Measurements from ENCODE around the gene FAM136A. TPM values are rescaled to one million over a fixed set of nuclear protein-coding genes. Genes with fewer than 3 reads are reported as not detected.

FAM136A gene
- total RNA-seq, 1 donor from 2014 or later, result 119 TPM

GRCh38 chr2:70321370-70321769 is 19.5 kb upstream of the FAM136A start:
- Histone ChIP-seq H3K4me2 (no peak overlapping the region), H2AFZ (replicated peaks) (no peak overlapping the region), H3K9ac (no peak overlapping the region), H3K9me3 (ENCODE audit: low read depth) (no peaks in the 10 kb centered on the region), H3F3A (ENCODE audit: low read depth) (no peaks in the 10 kb centered on the region), H3K27me3 (no peaks in the 10 kb centered on the region), H3K27ac (no peak overlapping the region), H4K20me1 (ENCODE audit: low read depth) (no peaks in the 10 kb centered on the region), H3K79me2 (ENCODE audit: low read depth) (no peaks in the 10 kb centered on the region), H3K36me3 (no peaks in the 10 kb centered on the region), H3K4me1 (no peaks in the 10 kb centered on the region), H3K4me3 (no peak overlapping the region)
- no peaks in the 10 kb centered on the region for H3K36me3 Mint-ChIP-seq
- no peaks in the 10 kb centered on the region for H3K4me1 Mint-ChIP-seq
- peak overlapping the region; percentile 11 for H3K27ac Mint-ChIP-seq
- no peak overlapping the region for H3K4me3 Mint-ChIP-seq
- H3K9me3 Mint-ChIP-seq, result no peaks in the 10 kb centered on the region
- peaks cover 2% of the 10 kb centered on the region for H3K27me3 Mint-ChIP-seq (ENCODE audit: insufficient read depth, low read depth)
- DNase-seq (ENCODE audit: low spot score), result no peak
- TF ChIP-seq EZH2 (IDR thresholded peaks at IDR 0.05) (no peak), EZH2phosphoT487 (IDR thresholded peaks at IDR 0.05) (no peak), CTCF (IDR thresholded peaks at IDR 0.05) (no peak)

- H3K27ac Mint-ChIP-seq, result no peak overlapping the region
- H3K4me1 ChIP-seq, result no peaks in the 10 kb centered on the region
- no peaks in the 10 kb centered on the region for H3K9me3 ChIP-seq (ENCODE audit: low read depth)
- no peak overlapping the region for H3K9ac ChIP-seq
- H3K4me3 ChIP-seq, result no peak overlapping the region
- TF ChIP-seq CTCF (IDR thresholded peaks at IDR 0.05), result no peak
- no peak for TF ChIP-seq EZH2 (IDR thresholded peaks at IDR 0.05)
- TF ChIP-seq EZH2phosphoT487 (IDR thresholded peaks at IDR 0.05), result no peak
- H3K36me3 Mint-ChIP-seq, result no peaks in the 10 kb centered on the region
- peaks cover 10% of the 10 kb centered on the region for H3K27me3 Mint-ChIP-seq (ENCODE audit: insufficient read depth, low read depth)
- no peak overlapping the region for H3K4me2 ChIP-seq
- DNase-seq (ENCODE audit: low spot score), result no peak
- no peaks in the 10 kb centered on the region for H3K4me1 Mint-ChIP-seq
- no peaks in the 10 kb centered on the region for H3K27me3 ChIP-seq
- H3K79me2 ChIP-seq (ENCODE audit: low read depth), result no peaks in the 10 kb centered on the region
- no peaks in the 10 kb centered on the region for H3K36me3 ChIP-seq
- H2AFZ ChIP-seq (replicated peaks), result no peak overlapping the region
- H3K9me3 Mint-ChIP-seq, result no peaks in the 10 kb centered on the region
- H3F3A ChIP-seq (ENCODE audit: low read depth), result no peaks in the 10 kb centered on the region
- no peak overlapping the region for H3K4me3 Mint-ChIP-seq
- no peak overlapping the region for H3K27ac ChIP-seq
- H4K20me1 ChIP-seq (ENCODE audit: low read depth), result no peaks in the 10 kb centered on the region
These were observed 12.8 kb upstream of the FAM136A start for GRCh38 chr2:70314640-70315039.

GRCh38 chr2:70312560-70312959 is 10.7 kb upstream of the FAM136A start:
- Histone ChIP-seq H2AFZ (replicated peaks) (no peak overlapping the region), H3K36me3 (no peaks in the 10 kb centered on the region), H3K9me3 (ENCODE audit: low read depth) (no peaks in the 10 kb centered on the region), H4K20me1 (ENCODE audit: low read depth) (no peaks in the 10 kb centered on the region), H3K4me1 (no peaks in the 10 kb centered on the region), H3F3A (ENCODE audit: low read depth) (no peaks in the 10 kb centered on the region), H3K27me3 (no peaks in the 10 kb centered on the region), H3K4me2 (no peak overlapping the region), H3K27ac (no peak overlapping the region), H3K4me3 (no peak overlapping the region), H3K79me2 (ENCODE audit: low read depth) (no peaks in the 10 kb centered on the region), H3K9ac (no peak overlapping the region)
- Mint-ChIP-seq H3K4me3 (no peak overlapping the region), H3K27ac (no peak overlapping the region), H3K27me3 (ENCODE audit: insufficient read depth, low read depth) (peaks cover 10% of the 10 kb centered on the region), H3K4me1 (no peaks in the 10 kb centered on the region), H3K9me3 (no peaks in the 10 kb centered on the region), H3K36me3 (no peaks in the 10 kb centered on the region)
- TF ChIP-seq CTCF (IDR thresholded peaks at IDR 0.05), result no peak
- TF ChIP-seq EZH2 (IDR thresholded peaks at IDR 0.05), result no peak
- no peak for TF ChIP-seq EZH2phosphoT487 (IDR thresholded peaks at IDR 0.05)
- no peak for DNase-seq (ENCODE audit: low spot score)
